Esophagus squamous epithelium (tissue), 4 donors: ENCODE results near the gene RASGRP4.

Experiments
- POLR2A ChIP-seq, 4 donors: fragments of 450-650 bp; IDR thresholded peaks; one replicate each; pipeline ENCODE4 v1.6.1; 2017; ENCODE audit warnings: antibody characterized with exemption in 4 of 4, mild to moderate bottlenecking in 4 of 4, moderate library complexity in 3 of 4
- TF ChIP-seq, protein P1 (sequence below), 6 experiments: fragments of 450-650 bp in 4 of 6; fragments of 200-600 bp in 2 of 6; sonication (generic) in 2 of 6; IDR thresholded peaks; one replicate each; pipeline ENCODE4 v1.5.1; 2016 to 2019; ENCODE audit warnings: antibody characterized with exemption in 6 of 6, mild to moderate bottlenecking in 4 of 6, moderate library complexity in 4 of 6

GRCh38 chr19:38385057-38385803 is 40.8 kb downstream of the RASGRP4 start:
- TF ChIP-seq, protein P1, sequence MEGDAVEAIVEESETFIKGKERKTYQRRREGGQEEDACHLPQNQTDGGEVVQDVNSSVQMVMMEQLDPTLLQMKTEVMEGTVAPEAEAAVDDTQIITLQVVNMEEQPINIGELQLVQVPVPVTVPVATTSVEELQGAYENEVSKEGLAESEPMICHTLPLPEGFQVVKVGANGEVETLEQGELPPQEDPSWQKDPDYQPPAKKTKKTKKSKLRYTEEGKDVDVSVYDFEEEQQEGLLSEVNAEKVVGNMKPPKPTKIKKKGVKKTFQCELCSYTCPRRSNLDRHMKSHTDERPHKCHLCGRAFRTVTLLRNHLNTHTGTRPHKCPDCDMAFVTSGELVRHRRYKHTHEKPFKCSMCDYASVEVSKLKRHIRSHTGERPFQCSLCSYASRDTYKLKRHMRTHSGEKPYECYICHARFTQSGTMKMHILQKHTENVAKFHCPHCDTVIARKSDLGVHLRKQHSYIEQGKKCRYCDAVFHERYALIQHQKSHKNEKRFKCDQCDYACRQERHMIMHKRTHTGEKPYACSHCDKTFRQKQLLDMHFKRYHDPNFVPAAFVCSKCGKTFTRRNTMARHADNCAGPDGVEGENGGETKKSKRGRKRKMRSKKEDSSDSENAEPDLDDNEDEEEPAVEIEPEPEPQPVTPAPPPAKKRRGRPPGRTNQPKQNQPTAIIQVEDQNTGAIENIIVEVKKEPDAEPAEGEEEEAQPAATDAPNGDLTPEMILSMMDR (IDR thresholded peaks at IDR 0.05): no peak
- TF ChIP-seq POLR2A (IDR thresholded peaks at IDR 0.05): no peak
